Panc1 (cell line): ENCODE measurements around the gene ARL15.

Experiments
- TF ChIP-seq, protein P1 (sequence below): fragments of 450-650 bp; IDR thresholded peaks from 2 replicates; pipeline ENCODE4 v1.5.1; 2017; ENCODE audit warnings: mild to moderate bottlenecking
- TF ChIP-seq, protein P2 (sequence below), 2 experiments: IDR thresholded peaks; 2 replicates each; pipeline ENCODE4 v1.6.1; 2011 to 2012; ENCODE audit warnings: low read depth in 2 of 2, control low read depth in 1 of 2, low read length in 1 of 2, mild to moderate bottlenecking in 1 of 2, moderate library complexity in 1 of 2; ENCODE audit not compliant: insufficient read depth in 1 of 2

DNA sequence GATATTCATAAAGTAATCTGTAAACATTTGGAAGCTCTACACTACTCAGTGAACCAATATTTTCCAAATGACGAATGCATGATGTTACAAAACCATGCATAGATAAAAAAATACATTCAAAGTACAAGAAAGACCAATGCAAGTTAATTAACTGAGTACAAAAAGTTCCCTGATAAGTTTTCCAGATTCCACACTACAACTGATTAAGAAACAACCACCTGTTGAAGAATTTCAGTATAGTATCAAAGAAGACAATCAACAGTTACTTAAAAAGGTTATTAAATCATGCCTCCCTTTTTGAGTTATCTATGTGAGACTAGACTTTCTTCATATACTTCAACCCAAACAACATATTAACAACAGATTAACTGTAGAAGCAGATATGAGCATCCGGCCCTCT, 192.4 kb downstream of the ARL15 start:
- TF ChIP-seq, protein P1, sequence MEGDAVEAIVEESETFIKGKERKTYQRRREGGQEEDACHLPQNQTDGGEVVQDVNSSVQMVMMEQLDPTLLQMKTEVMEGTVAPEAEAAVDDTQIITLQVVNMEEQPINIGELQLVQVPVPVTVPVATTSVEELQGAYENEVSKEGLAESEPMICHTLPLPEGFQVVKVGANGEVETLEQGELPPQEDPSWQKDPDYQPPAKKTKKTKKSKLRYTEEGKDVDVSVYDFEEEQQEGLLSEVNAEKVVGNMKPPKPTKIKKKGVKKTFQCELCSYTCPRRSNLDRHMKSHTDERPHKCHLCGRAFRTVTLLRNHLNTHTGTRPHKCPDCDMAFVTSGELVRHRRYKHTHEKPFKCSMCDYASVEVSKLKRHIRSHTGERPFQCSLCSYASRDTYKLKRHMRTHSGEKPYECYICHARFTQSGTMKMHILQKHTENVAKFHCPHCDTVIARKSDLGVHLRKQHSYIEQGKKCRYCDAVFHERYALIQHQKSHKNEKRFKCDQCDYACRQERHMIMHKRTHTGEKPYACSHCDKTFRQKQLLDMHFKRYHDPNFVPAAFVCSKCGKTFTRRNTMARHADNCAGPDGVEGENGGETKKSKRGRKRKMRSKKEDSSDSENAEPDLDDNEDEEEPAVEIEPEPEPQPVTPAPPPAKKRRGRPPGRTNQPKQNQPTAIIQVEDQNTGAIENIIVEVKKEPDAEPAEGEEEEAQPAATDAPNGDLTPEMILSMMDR: no peak
- TF ChIP-seq, protein P2, sequence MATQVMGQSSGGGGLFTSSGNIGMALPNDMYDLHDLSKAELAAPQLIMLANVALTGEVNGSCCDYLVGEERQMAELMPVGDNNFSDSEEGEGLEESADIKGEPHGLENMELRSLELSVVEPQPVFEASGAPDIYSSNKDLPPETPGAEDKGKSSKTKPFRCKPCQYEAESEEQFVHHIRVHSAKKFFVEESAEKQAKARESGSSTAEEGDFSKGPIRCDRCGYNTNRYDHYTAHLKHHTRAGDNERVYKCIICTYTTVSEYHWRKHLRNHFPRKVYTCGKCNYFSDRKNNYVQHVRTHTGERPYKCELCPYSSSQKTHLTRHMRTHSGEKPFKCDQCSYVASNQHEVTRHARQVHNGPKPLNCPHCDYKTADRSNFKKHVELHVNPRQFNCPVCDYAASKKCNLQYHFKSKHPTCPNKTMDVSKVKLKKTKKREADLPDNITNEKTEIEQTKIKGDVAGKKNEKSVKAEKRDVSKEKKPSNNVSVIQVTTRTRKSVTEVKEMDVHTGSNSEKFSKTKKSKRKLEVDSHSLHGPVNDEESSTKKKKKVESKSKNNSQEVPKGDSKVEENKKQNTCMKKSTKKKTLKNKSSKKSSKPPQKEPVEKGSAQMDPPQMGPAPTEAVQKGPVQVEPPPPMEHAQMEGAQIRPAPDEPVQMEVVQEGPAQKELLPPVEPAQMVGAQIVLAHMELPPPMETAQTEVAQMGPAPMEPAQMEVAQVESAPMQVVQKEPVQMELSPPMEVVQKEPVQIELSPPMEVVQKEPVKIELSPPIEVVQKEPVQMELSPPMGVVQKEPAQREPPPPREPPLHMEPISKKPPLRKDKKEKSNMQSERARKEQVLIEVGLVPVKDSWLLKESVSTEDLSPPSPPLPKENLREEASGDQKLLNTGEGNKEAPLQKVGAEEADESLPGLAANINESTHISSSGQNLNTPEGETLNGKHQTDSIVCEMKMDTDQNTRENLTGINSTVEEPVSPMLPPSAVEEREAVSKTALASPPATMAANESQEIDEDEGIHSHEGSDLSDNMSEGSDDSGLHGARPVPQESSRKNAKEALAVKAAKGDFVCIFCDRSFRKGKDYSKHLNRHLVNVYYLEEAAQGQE (IDR thresholded peaks at IDR 0.05; ENCODE audit: insufficient read depth in 1 of 2, low read depth in 2 of 2, low read length in 1 of 2): no peak
